AG20443 (cell line): ENCODE results near the gene LDLRAD4.
A peak's percentile ranks its signal among the peaks of the same experiment; 100 is the strongest.

Source experiments
- DNase-seq: peaks from one replicate; pipeline ENCODE4 v3.0.0; 2012; ENCODE audit warnings: low spot score, mixed read lengths

LDLRAD4 gene

GRCh38 chr18:13550418-13551304 is 332.1 kb downstream of the LDLRAD4 start:
- no peak for DNase-seq

GRCh38 chr18:13551305-13551603 is 332.7 kb downstream of the LDLRAD4 start:
- DNase-seq: no peak

GRCh38 chr18:13551841-13552733 is 333.5 kb downstream of the LDLRAD4 start:
- no peak for DNase-seq

DNA sequence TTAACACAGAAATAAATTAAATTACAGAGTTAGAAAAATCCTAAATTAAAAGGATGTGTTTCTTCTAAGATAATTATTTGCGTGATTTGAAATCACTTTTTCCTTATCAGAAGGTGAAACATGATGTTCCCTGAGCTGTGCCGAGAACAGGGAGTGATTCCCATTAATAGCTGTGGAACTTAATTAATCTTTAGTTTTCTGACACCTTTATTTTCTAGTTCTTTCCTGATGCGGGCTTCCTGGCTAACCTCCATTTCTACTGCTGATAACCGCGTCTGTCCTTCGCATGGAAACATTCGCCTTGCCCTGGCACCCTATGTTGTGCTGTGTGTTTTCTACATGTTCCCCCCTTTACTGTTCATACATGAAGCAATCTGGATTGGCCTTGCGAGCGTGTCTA is 334.9 kb downstream of the LDLRAD4 start:
- no peak for DNase-seq

GRCh38 chr18:13555192-13555591 is 336.6 kb downstream of the LDLRAD4 start:
- DNase-seq: no peak

- no peak for DNase-seq
Observed at GRCh38 chr18:13555865-13556264, 337.3 kb downstream of the LDLRAD4 start.

- no peak for DNase-seq
Observed at GRCh38 chr18:13556502-13556901, 337.9 kb downstream of the LDLRAD4 start.

- peak; percentile 63 for DNase-seq
Observed at GRCh38 chr18:13558124-13558523, 339.6 kb downstream of the LDLRAD4 start.

DNA sequence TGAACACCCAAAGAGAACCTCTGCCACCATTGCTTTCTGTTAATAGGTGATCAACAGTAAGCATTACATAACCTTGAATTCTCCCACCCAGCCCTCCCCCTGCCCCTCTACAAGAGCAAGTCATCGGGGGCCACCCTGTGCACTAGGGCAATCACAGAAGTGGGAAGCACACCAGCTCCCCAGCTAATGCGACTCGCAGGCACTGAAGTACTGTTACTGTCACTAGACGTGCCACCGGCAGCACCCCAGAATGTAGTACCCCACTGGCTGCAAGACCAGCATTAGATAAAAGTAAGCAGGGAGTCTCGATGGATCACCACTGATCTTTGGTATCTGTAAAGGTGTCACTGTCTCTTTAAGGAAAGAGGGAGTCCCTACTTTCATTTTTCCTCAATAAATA is 340.2 kb downstream of the LDLRAD4 start:
- no peak for DNase-seq

DNA sequence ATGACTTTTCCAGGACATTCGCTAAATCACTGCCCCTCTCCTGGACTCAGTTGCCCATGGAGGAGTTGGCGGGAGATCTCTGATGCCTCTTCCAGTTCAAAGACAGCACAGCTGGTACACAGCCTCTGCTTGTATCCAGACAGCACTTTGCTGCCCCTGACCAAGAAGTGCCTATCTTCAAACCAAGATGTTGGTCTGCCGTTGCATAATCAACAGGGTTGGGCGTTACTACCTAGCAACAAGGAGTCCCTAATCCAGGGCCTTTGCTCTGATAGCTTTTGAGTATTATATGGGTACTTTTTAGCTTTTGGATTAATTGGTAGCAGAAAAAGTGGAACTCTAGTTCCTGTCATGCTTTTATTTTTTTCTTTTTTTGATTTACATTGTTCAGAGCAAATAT is 341.2 kb downstream of the LDLRAD4 start:
- DNase-seq: no peak

GRCh38 chr18:13560306-13560705 is 341.7 kb downstream of the LDLRAD4 start:
- no peak for DNase-seq

- DNase-seq: no peak
Observed at GRCh38 chr18:13562494-13563029, 344.0 kb downstream of the LDLRAD4 start.

GRCh38 chr18:13563390-13563805 is 344.8 kb downstream of the LDLRAD4 start:
- DNase-seq: no peak

DNA sequence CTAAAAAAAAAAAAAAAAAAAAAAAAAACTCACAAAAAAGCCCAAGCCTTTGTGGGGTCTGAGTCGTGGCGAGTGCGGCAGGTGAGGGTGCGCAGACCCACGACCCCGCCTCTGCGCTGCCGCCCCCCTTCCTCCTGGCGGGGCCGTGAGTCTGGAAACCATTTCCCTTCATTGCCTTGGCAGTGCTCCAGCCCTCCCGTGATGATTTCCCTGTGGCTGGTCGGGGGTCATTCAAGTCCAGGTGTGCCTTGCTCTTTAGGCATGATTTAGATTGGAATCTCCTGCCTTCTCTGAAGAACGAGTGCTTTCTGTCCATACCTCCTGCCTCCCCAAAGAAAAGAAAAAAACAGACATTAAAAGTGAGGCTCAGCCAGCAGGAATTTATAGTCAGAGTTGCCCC is 346.0 kb downstream of the LDLRAD4 start:
- DNase-seq: no peak

GRCh38 chr18:13565228-13565627 is 346.7 kb downstream of the LDLRAD4 start:
- no peak for DNase-seq

- DNase-seq: peak; percentile 32
Observed at GRCh38 chr18:13566941-13567746, 348.6 kb downstream of the LDLRAD4 start.

DNA sequence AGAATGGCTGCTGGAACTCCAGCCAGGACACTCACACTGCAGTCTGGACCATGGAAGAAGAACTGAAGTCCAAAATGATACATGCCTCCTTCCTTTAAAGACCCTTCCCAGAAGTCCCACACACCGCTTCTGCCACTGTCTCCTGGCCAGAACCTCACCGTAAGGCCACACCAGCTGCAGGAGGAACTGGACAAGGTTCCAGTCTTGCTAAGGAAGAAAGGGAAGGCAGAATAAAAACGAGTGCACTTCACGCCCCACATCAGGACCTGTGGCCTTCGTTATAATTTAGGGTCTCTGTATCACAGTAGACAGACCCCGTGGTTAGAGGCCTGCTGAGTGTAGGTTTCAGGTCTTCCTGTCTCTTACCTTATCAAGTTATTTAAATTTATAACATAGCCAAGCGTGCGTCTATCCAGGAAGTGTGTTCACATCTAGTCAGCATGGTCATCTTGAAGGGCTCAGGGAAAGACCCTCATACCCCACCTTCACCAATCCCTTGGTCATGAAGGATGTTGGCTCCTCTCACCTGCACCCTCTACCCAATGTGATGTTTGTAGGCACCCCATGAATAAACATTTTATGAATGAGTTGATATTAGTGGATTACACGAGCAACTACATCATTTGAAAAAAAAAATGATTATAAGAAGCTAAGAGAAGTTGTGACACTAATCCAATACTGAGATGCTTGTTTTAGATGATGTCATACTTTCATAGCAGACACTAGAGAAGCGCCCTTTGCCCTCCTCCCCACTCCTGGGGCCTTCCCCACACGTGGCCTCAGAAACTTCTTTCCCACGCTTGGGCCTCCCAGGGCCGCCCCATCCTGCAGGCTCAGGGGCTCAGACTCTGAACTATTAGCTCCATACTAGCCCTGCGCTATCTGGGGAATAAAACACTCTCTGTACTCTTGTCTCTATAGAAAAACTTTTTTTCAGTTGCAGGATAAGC is 350.2 kb downstream of the LDLRAD4 start:
- DNase-seq: no peak

- no peak for DNase-seq
Observed at GRCh38 chr18:13570216-13570615, 351.7 kb downstream of the LDLRAD4 start.

DNA sequence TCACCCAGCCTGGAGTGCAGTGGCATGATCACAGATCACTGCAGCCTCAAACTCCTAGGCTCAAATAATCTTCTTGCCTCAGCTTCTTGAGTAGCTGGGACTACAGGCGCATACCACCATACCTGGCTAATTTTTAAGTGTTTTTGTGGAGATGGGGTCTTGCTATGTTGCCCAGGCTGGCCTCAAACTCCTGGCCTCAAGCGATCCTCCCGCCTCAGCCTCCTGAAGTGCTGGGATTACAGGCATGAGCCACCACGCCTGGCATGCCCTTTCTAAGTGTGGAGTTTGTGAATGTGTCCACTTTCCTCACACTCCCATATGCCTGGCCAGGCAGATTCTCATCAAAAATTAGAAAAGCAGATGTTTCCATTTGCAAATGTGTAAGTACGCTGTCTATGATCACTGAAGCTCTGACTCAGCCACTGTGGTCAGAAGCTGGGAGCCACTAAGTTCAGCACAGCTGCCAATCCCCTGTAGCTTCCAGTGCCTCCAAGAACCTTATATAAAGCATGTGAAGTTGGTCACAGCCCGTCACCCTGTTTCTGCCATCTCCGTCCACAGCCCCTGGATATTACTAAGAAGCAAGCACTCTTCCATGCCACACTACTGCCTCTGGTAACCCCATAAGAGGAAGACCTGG is 352.4 kb downstream of the LDLRAD4 start:
- peak; percentile 68 for DNase-seq

- DNase-seq: no peak
Observed at GRCh38 chr18:13572148-13572547, 353.6 kb downstream of the LDLRAD4 start.
